ENCODE data around the gene TAB2.

GRCh38 chr6:149331871-149332270, 14.4 kb downstream of the TAB2 start:
- TF ChIP-seq, protein P1, sequence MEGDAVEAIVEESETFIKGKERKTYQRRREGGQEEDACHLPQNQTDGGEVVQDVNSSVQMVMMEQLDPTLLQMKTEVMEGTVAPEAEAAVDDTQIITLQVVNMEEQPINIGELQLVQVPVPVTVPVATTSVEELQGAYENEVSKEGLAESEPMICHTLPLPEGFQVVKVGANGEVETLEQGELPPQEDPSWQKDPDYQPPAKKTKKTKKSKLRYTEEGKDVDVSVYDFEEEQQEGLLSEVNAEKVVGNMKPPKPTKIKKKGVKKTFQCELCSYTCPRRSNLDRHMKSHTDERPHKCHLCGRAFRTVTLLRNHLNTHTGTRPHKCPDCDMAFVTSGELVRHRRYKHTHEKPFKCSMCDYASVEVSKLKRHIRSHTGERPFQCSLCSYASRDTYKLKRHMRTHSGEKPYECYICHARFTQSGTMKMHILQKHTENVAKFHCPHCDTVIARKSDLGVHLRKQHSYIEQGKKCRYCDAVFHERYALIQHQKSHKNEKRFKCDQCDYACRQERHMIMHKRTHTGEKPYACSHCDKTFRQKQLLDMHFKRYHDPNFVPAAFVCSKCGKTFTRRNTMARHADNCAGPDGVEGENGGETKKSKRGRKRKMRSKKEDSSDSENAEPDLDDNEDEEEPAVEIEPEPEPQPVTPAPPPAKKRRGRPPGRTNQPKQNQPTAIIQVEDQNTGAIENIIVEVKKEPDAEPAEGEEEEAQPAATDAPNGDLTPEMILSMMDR (conservative IDR thresholded peaks at IDR 0.05; ENCODE audit: low read depth in 2 of 2) = no peak
- TF ChIP-seq, protein P2, sequence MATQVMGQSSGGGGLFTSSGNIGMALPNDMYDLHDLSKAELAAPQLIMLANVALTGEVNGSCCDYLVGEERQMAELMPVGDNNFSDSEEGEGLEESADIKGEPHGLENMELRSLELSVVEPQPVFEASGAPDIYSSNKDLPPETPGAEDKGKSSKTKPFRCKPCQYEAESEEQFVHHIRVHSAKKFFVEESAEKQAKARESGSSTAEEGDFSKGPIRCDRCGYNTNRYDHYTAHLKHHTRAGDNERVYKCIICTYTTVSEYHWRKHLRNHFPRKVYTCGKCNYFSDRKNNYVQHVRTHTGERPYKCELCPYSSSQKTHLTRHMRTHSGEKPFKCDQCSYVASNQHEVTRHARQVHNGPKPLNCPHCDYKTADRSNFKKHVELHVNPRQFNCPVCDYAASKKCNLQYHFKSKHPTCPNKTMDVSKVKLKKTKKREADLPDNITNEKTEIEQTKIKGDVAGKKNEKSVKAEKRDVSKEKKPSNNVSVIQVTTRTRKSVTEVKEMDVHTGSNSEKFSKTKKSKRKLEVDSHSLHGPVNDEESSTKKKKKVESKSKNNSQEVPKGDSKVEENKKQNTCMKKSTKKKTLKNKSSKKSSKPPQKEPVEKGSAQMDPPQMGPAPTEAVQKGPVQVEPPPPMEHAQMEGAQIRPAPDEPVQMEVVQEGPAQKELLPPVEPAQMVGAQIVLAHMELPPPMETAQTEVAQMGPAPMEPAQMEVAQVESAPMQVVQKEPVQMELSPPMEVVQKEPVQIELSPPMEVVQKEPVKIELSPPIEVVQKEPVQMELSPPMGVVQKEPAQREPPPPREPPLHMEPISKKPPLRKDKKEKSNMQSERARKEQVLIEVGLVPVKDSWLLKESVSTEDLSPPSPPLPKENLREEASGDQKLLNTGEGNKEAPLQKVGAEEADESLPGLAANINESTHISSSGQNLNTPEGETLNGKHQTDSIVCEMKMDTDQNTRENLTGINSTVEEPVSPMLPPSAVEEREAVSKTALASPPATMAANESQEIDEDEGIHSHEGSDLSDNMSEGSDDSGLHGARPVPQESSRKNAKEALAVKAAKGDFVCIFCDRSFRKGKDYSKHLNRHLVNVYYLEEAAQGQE (IDR thresholded peaks at IDR 0.05; ENCODE audit: unreplicated experiment) = no peak
- no peak for TF ChIP-seq EZH2 (IDR thresholded peaks at IDR 0.05; ENCODE audit: low read depth, unreplicated experiment)
- TF ChIP-seq POLR2AphosphoS5 (IDR thresholded peaks at IDR 0.05; ENCODE audit: low read depth) = no peak
- TF ChIP-seq ETS1 (IDR thresholded peaks at IDR 0.05) = no peak
- TF ChIP-seq CREB1 (CRISPR knock-in tag; IDR thresholded peaks at IDR 0.05; ENCODE audit: low read depth) = no peak
- no peak for TF ChIP-seq EZH2phosphoT487 (IDR thresholded peaks at IDR 0.05; ENCODE audit: unreplicated experiment)
- TF ChIP-seq STAT1 (IDR thresholded peaks at IDR 0.05; ENCODE audit: unreplicated experiment) = no peak
- no peak for TF ChIP-seq JUNB (IDR thresholded peaks at IDR 0.05; ENCODE audit: unreplicated experiment)
